ENCODE measurements around the gene GPR89B. TPM values are rescaled to one million over a fixed set of nuclear protein-coding genes. Genes with fewer than 3 reads are reported as not detected.
"Not testable (repeated sequence)": the region's sequence is repeated elsewhere in the genome, so short reads cannot be mapped to it uniquely, and the experiment has no call there.

GPR89B gene
- total and polyA plus RNA-seq, 9 donors = 16.0 to 25.4 (median 17.8) TPM

- WGBS (ENCODE audit: insufficient coverage) = no CpG with 5 or more reads among the region's 3 CpGs
- H3K4me3 ChIP-seq (ENCODE audit: low read length); DNase-seq: not testable (repeated sequence)
These were observed 59.7 kb downstream of the GPR89B start for GRCh38 chr1:147987893-147988292.

GRCh38 chr1:147992916-147993315 lies 64.7 kb downstream of the GPR89B start:
- H3K9me3 ChIP-seq (replicated peaks; ENCODE audit: control insufficient read depth, low read depth, low read length); H3K4me3 ChIP-seq (ENCODE audit: low read length): not testable (repeated sequence)
- WGBS (ENCODE audit: insufficient coverage) = no CpG with 5 or more reads among the region's 4 CpGs

More at GRCh38 chr1:147987893-147988292, 59.7 kb downstream of the GPR89B start:
- H3K36me3 ChIP-seq (ENCODE audit: control insufficient read depth, insufficient read depth, low read length); H3K27me3 ChIP-seq (ENCODE audit: control insufficient read depth, insufficient read depth, low read length); H3K27ac ChIP-seq (ENCODE audit: low read length); H3K9me3 ChIP-seq (replicated peaks; ENCODE audit: control insufficient read depth, low read depth, low read length); H3K4me1 ChIP-seq (ENCODE audit: control insufficient read depth, insufficient read depth, low read length): not testable (repeated sequence)

GRCh38 chr1:147993400-147993799 lies 65.2 kb downstream of the GPR89B start:
- not testable (repeated sequence) for H3K4me3 ChIP-seq (ENCODE audit: low read length); H3K9me3 ChIP-seq (replicated peaks; ENCODE audit: control insufficient read depth, low read depth, low read length); H3K4me1 ChIP-seq (ENCODE audit: control insufficient read depth, insufficient read depth, low read length); DNase-seq; H3K27me3 ChIP-seq (ENCODE audit: control insufficient read depth, insufficient read depth, low read length); H3K36me3 ChIP-seq (ENCODE audit: control insufficient read depth, insufficient read depth, low read length); H3K27ac ChIP-seq (ENCODE audit: low read length)
- WGBS (ENCODE audit: insufficient coverage) = no CpG with 5 or more reads among the region's 4 CpGs

More at GRCh38 chr1:147992916-147993315, 64.7 kb downstream of the GPR89B start:
- DNase-seq; H3K27me3 ChIP-seq (ENCODE audit: control insufficient read depth, insufficient read depth, low read length); H3K36me3 ChIP-seq (ENCODE audit: control insufficient read depth, insufficient read depth, low read length); H3K4me1 ChIP-seq (ENCODE audit: control insufficient read depth, insufficient read depth, low read length); H3K27ac ChIP-seq (ENCODE audit: low read length): not testable (repeated sequence)

GRCh38 chr1:147993825-147994615 lies 65.8 kb downstream of the GPR89B start:
- not testable (repeated sequence) for H3K27me3 ChIP-seq (ENCODE audit: control insufficient read depth, insufficient read depth, low read length); DNase-seq; H3K4me1 ChIP-seq (ENCODE audit: control insufficient read depth, insufficient read depth, low read length); H3K9me3 ChIP-seq (replicated peaks; ENCODE audit: control insufficient read depth, low read depth, low read length); H3K27ac ChIP-seq (ENCODE audit: low read length); H3K36me3 ChIP-seq (ENCODE audit: control insufficient read depth, insufficient read depth, low read length); H3K4me3 ChIP-seq (ENCODE audit: low read length)
- WGBS (ENCODE audit: insufficient coverage) = no CpG with 5 or more reads among the region's 4 CpGs

GRCh38 chr1:147996088-147996487 lies 67.9 kb downstream of the GPR89B start:
- not testable (repeated sequence) for H3K9me3 ChIP-seq (replicated peaks; ENCODE audit: control insufficient read depth, low read depth, low read length); H3K27ac ChIP-seq (ENCODE audit: low read length); H3K4me1 ChIP-seq (ENCODE audit: control insufficient read depth, insufficient read depth, low read length); H3K27me3 ChIP-seq (ENCODE audit: control insufficient read depth, insufficient read depth, low read length); H3K36me3 ChIP-seq (ENCODE audit: control insufficient read depth, insufficient read depth, low read length); DNase-seq; H3K4me3 ChIP-seq (ENCODE audit: low read length)
- no CpG with 5 or more reads among the region's 2 CpGs for WGBS (ENCODE audit: insufficient coverage)

GRCh38 chr1:148007724-148008123 lies 79.5 kb downstream of the GPR89B start:
- H3K36me3 ChIP-seq (ENCODE audit: control insufficient read depth, insufficient read depth, low read length); H3K27ac ChIP-seq (ENCODE audit: low read length); DNase-seq; H3K9me3 ChIP-seq (replicated peaks; ENCODE audit: control insufficient read depth, low read depth, low read length); H3K4me1 ChIP-seq (ENCODE audit: control insufficient read depth, insufficient read depth, low read length); H3K27me3 ChIP-seq (ENCODE audit: control insufficient read depth, insufficient read depth, low read length); H3K4me3 ChIP-seq (ENCODE audit: low read length): not testable (repeated sequence)
- no CpG with 5 or more reads among the region's 4 CpGs for WGBS (ENCODE audit: insufficient coverage)

- H3K27ac ChIP-seq (ENCODE audit: low read length) = no peak overlapping the region
- WGBS (ENCODE audit: insufficient coverage) = 100% methylated on average over 1 of the region's 1 CpG
- no peaks in the 10 kb centered on the region for H3K9me3 ChIP-seq (replicated peaks; ENCODE audit: control insufficient read depth, low read depth, low read length)
- peaks cover 24% of the 10 kb centered on the region for H3K27me3 ChIP-seq (ENCODE audit: control insufficient read depth, insufficient read depth, low read length)
- H3K4me3 ChIP-seq (ENCODE audit: low read length) = no peak overlapping the region
- H3K4me1 ChIP-seq (ENCODE audit: control insufficient read depth, insufficient read depth, low read length) = peaks cover 2% of the 10 kb centered on the region
- no peak for DNase-seq
- no peaks in the 10 kb centered on the region for H3K36me3 ChIP-seq (ENCODE audit: control insufficient read depth, insufficient read depth, low read length)
These were observed 82.3 kb downstream of the GPR89B start for GRCh38 chr1:148010527-148010926.

- H3K27ac ChIP-seq (ENCODE audit: low read length); H3K9me3 ChIP-seq (replicated peaks; ENCODE audit: control insufficient read depth, low read depth, low read length); H3K4me3 ChIP-seq (ENCODE audit: low read length); H3K4me1 ChIP-seq (ENCODE audit: control insufficient read depth, insufficient read depth, low read length); H3K36me3 ChIP-seq (ENCODE audit: control insufficient read depth, insufficient read depth, low read length); DNase-seq: not testable (repeated sequence)
- WGBS (ENCODE audit: insufficient coverage) = 19% methylated on average over 23 of the region's 48 CpGs
- H3K27me3 ChIP-seq (ENCODE audit: control insufficient read depth, insufficient read depth, low read length) = peaks cover 24% of the 10 kb centered on the region
These were observed 85.2 kb downstream of the GPR89B start for GRCh38 chr1:148013177-148014144.

- H3K27me3 ChIP-seq (ENCODE audit: control insufficient read depth, insufficient read depth, low read length) = peaks cover 24% of the 10 kb centered on the region
- H3K9me3 ChIP-seq (replicated peaks; ENCODE audit: control insufficient read depth, low read depth, low read length); H3K4me1 ChIP-seq (ENCODE audit: control insufficient read depth, insufficient read depth, low read length); H3K27ac ChIP-seq (ENCODE audit: low read length); H3K36me3 ChIP-seq (ENCODE audit: control insufficient read depth, insufficient read depth, low read length); DNase-seq; H3K4me3 ChIP-seq (ENCODE audit: low read length): not testable (repeated sequence)
- under 1% methylated on average over 9 of the region's 58 CpGs for WGBS (ENCODE audit: insufficient coverage)
These were observed 86.3 kb downstream of the GPR89B start for GRCh38 chr1:148014289-148015200.

Data from muscle of leg (tissue), 11 donors.